OCI-LY7 (cell line): ENCODE results near the gene DBNDD1. TPM values are rescaled to one million over a fixed set of nuclear protein-coding genes. Genes with fewer than 3 reads are reported as not detected.
A peak's percentile ranks its signal among the peaks of the same experiment; 100 is the strongest.

ENCODE experiments used
- BruUV-seq: library from RNA; stranded (reverse); fragments of 400-500 nt; replicated peaks from 2 replicates; lab custom pipeline; 2021; lab: Mats Ljungman, UMichigan
- CTCF ChIA-PET: fragments of 300-600 bp; sonication (Branson Sonifier 250); formaldehyde crosslinking; loops from one replicate; lab custom pipeline; 2022; ENCODE audit warnings: antibody characterized with exemption; ENCODE audit not compliant: unreplicated experiment; lab: Charles Lee
- POLR2A ChIA-PET: fragments of 300-600 bp; sonication (Branson Sonifier 250); formaldehyde crosslinking; loops from one replicate; lab custom pipeline; 2022; ENCODE audit warnings: antibody characterized with exemption; lab: Charles Lee
- DNase-seq: peaks from one replicate; pipeline ENCODE4 v3.0.0-alpha.2; 2015; ENCODE audit warnings: low spot score
- H2AFZ ChIP-seq: fragments of 200-600 bp; sonication (generic), shearing (Covaris generic); 2 replicates; pipeline ENCODE4 v1.6.1; 2014; ENCODE audit warnings: mild to moderate bottlenecking, antibody characterized with exemption, low read length, moderate library complexity
- H3K27ac ChIP-seq: fragments of 200-600 bp; sonication (generic); 2 replicates; pipeline ENCODE4 v1.5.1; 2014; ENCODE audit warnings: mixed run types, low read depth, mild to moderate bottlenecking, moderate library complexity, low read length, inconsistent platforms; ENCODE audit not compliant: poor library complexity, severe bottlenecking
- H3K36me3 ChIP-seq: fragments of 200-600 bp; sonication (generic); 2 replicates; pipeline ENCODE4 v1.6.1; 2014; ENCODE audit warnings: mild to moderate bottlenecking, antibody characterized with exemption, low read length, moderate library complexity, mixed read lengths; ENCODE audit not compliant: insufficient read depth
- H3K4me1 ChIP-seq: fragments of 200-600 bp; sonication (generic); 2 replicates; pipeline ENCODE4 v1.5.1; 2014; ENCODE audit warnings: mild to moderate bottlenecking, low read length; ENCODE audit not compliant: insufficient read depth, poor library complexity, severe bottlenecking
- H3K4me2 ChIP-seq: fragments of 200-600 bp; sonication (generic); 2 replicates; pipeline ENCODE4 v1.6.1; 2014; ENCODE audit warnings: mild to moderate bottlenecking, low read length
- H3K4me3 ChIP-seq: fragments of 200-600 bp; sonication (generic); 2 replicates; pipeline ENCODE4 v1.5.1; 2014; ENCODE audit warnings: mild to moderate bottlenecking, low read depth, low read length; ENCODE audit not compliant: poor library complexity, severe bottlenecking
- H3K79me2 ChIP-seq: fragments of 200-600 bp; sonication (generic); 2 replicates; pipeline ENCODE4 v1.6.1; 2016; ENCODE audit warnings: low read depth, mild to moderate bottlenecking, low read length, moderate library complexity, mixed read lengths; ENCODE audit not compliant: insufficient read depth
- H3K9me2 ChIP-seq: fragments of 200-600 bp; sonication (generic); 2 replicates; pipeline ENCODE4 v1.6.1; 2016; ENCODE audit warnings: mild to moderate bottlenecking, low read length, mixed read lengths; ENCODE audit not compliant: insufficient read depth
- H3K9me3 ChIP-seq: fragments of 200-600 bp; sonication (generic); 2 replicates; pipeline ENCODE4 v1.6.1; 2014; ENCODE audit warnings: mild to moderate bottlenecking, mixed run types, low read length, mixed read lengths
- H4K20me1 ChIP-seq: fragments of 200-600 bp; sonication (generic); 2 replicates; pipeline ENCODE4 v1.6.1; 2014; ENCODE audit warnings: mild to moderate bottlenecking, antibody characterized with exemption, low read length, moderate library complexity, mixed read lengths; ENCODE audit not compliant: insufficient read depth
- EZH2phosphoT487 ChIP-seq: fragments of 200-600 bp; sonication (generic); IDR thresholded peaks from 2 replicates; pipeline ENCODE4 v1.6.1; 2018; ENCODE audit warnings: low read depth, borderline replicate concordance, mild to moderate bottlenecking, mixed run types, antibody characterized with exemption, low read length, moderate library complexity, mixed read lengths
- intact Hi-C: fragments of 100-400 bp; cut with micrococcal nuclease; formaldehyde crosslinking; loops from one replicate; pipeline ENCODE4 v1.10.0; 2022; ENCODE audit not compliant: unreplicated experiment
- total RNA-seq, 2 experiments: library from RNA; depleted of rRNA in 1 of 2; stranded (reverse); fragments of >200 nt in 1 of 2; shearing (Covaris generic) in 1 of 2; gene quantifications; 2 replicates each; pipeline ENCODE4 v1.2.3, GENCODE V29; 2014 to 2022
- TF ChIP-seq, protein P1 (sequence below): fragments of 200-600 bp; sonication (generic); conservative IDR thresholded peaks from 2 replicates; pipeline ENCODE4 v1.5.1; 2014; ENCODE audit warnings: mild to moderate bottlenecking, antibody characterized with exemption, low read length, moderate library complexity, mixed read lengths

The DBNDD1 gene
- total RNA-seq, 2 experiments from 2014 or later: 0.57 to 0.98 TPM

DNA sequence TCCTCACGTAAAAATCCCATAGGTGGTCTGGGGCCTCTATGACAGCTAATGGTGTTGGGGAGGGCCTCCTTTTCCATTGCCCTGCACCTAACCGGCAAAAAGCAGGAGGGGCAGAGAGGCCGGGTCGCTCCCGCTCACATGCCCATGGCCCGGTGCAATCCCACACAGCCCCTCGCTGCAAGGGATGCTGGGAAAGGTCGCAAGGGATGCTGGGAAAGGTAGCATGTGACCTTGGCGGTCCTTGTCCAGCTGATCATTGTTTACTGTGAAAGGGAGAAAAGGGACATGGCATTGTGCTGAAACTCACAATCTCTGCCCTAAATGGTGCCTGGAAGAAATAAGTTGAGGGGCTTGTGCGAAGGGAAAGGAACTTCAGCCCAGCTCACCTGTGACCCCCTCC is 60.7 kb downstream of the DBNDD1 start:
- intact Hi-C loops: no loop called here
- peaks cover 43% of the 10 kb centered on the region for H3K79me2 ChIP-seq
- H2AFZ ChIP-seq: no peak overlapping the region
- TF ChIP-seq EZH2phosphoT487: no peak
- TF ChIP-seq, protein P1, sequence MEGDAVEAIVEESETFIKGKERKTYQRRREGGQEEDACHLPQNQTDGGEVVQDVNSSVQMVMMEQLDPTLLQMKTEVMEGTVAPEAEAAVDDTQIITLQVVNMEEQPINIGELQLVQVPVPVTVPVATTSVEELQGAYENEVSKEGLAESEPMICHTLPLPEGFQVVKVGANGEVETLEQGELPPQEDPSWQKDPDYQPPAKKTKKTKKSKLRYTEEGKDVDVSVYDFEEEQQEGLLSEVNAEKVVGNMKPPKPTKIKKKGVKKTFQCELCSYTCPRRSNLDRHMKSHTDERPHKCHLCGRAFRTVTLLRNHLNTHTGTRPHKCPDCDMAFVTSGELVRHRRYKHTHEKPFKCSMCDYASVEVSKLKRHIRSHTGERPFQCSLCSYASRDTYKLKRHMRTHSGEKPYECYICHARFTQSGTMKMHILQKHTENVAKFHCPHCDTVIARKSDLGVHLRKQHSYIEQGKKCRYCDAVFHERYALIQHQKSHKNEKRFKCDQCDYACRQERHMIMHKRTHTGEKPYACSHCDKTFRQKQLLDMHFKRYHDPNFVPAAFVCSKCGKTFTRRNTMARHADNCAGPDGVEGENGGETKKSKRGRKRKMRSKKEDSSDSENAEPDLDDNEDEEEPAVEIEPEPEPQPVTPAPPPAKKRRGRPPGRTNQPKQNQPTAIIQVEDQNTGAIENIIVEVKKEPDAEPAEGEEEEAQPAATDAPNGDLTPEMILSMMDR: no peak
- no peak for DNase-seq
- peak overlapping the region; percentile 97 for H3K27ac ChIP-seq
- POLR2A ChIA-PET: interaction anchor here (1.4 to 1.5 kb wide), 2 partner anchors 11 to 36 kb away, joined by 4 to 5 read pairs; no protein-coding TSS in a partner anchor
- CTCF ChIA-PET: no interaction called here
- no TSS peak for BruUV-seq
- H4K20me1 ChIP-seq: peaks cover 8% of the 10 kb centered on the region; the same call in 1 of the 2 replicates
- no peak overlapping the region for H3K4me2 ChIP-seq
- peaks cover 93% of the 10 kb centered on the region for H3K36me3 ChIP-seq
- no peaks in the 10 kb centered on the region for H3K9me2 ChIP-seq
- H3K4me3 ChIP-seq: no peak overlapping the region
- H3K4me1 ChIP-seq: peaks cover 52% of the 10 kb centered on the region
- no peaks in the 10 kb centered on the region for H3K9me3 ChIP-seq

DNA sequence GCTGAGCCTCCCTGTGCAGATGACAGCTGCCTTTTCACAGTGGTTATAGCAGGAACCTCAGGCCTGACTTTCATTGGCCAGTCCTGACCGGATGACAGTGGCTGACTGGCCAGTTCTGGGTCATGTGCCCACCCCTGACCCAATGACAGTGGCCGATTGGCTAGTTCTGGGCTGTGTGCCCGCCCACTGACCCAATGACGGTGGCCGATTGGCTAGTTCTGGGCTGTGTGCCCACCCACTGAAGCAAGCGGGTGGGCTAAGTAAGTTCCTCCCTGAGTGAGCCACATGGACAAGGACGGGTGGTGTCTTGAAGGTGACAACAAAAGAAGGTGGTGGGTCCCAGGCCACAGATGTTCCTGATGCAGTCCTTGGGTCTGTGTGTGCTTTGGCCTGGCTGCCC is 61.2 kb downstream of the DBNDD1 start:
- POLR2A ChIA-PET: interaction anchor here (1.3 to 1.5 kb wide), 3 partner anchors 12 to 36 kb away, joined by 3 to 5 read pairs (median 4); no protein-coding TSS in a partner anchor
- peak overlapping the region; percentile 97 for H3K27ac ChIP-seq
- peaks cover 48% of the 10 kb centered on the region for H3K79me2 ChIP-seq
- H3K4me2 ChIP-seq: no peak overlapping the region
- no peak for TF ChIP-seq EZH2phosphoT487
- TF ChIP-seq, protein P1: no peak
- no peaks in the 10 kb centered on the region for H3K9me3 ChIP-seq
- no peak overlapping the region for H2AFZ ChIP-seq
- intact Hi-C loops: no loop called here
- H3K4me3 ChIP-seq: no peak overlapping the region
- peak; percentile 64 for DNase-seq
- peaks cover 8% of the 10 kb centered on the region; the same call in 1 of the 2 replicates for H4K20me1 ChIP-seq
- no peaks in the 10 kb centered on the region for H3K9me2 ChIP-seq
- CTCF ChIA-PET: no interaction called here
- peaks cover 57% of the 10 kb centered on the region for H3K4me1 ChIP-seq
- no TSS peak for BruUV-seq
- H3K36me3 ChIP-seq: peaks cover 88% of the 10 kb centered on the region

DNA sequence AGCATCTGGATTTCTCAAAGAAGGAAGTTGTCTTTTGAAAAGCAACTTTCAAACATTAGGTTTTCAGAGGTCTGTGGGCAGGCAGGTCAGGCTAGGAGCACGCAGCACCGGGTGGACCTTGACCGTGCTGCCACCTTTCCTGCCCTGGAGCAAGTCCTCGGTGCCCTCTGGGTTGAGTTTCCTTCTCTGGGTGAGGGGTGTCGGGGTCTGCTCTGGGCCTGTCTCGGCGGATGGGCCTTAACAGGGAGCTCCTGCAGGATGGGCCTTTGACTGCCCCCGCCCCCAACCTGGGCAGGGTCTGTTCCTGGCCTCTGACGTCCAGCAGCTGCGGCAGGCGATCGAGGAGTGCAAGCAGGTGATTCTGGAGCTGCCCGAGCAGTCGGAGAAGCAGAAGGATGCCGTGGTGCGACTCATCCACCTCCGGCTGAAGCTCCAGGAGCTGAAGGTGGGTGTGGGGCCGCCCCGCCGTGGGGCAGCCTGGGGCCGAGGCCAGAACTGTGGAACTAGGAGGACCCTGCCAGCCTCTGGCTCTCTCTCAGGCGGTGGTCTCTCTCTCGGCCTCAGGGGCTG is 62.0 kb downstream of the DBNDD1 start:
- TF ChIP-seq, protein P1: no peak
- no peak for TF ChIP-seq EZH2phosphoT487
- DNase-seq: no peak
- Histone ChIP-seq H3K9me2 (no peaks in the 10 kb centered on the region), H3K4me1 (peaks cover 65% of the 10 kb centered on the region), H3K4me3 (peak overlapping the region; percentile 35), H3K27ac (peak overlapping the region; percentile 97), H4K20me1 (peaks cover 8% of the 10 kb centered on the region; the same call in 1 of the 2 replicates), H3K4me2 (peak overlapping the region; percentile 86), H2AFZ (no peak overlapping the region), H3K9me3 (no peaks in the 10 kb centered on the region), H3K79me2 (peaks cover 56% of the 10 kb centered on the region), H3K36me3 (peaks cover 86% of the 10 kb centered on the region)
- CTCF ChIA-PET: interaction anchor here (1.4 kb wide), 1 partner anchor 16 kb away, joined by 5 read pairs; no protein-coding TSS in a partner anchor
- intact Hi-C loops: no loop called here
- BruUV-seq: no TSS peak
- POLR2A ChIA-PET: interaction anchor here (0.7 to 1.7 kb wide), 10 partner anchors 10 to 84 kb away, joined by 3 to 9 read pairs (median 5); partner anchors contain the start of gene DEF8
